ENCODE data around the gene CDH2.

- TF ChIP-seq EZH2 (IDR thresholded peaks at IDR 0.05; ENCODE audit: insufficient read depth, poor library complexity, severe bottlenecking) (no peak), EZH2phosphoT487 (IDR thresholded peaks at IDR 0.05; ENCODE audit: insufficient read depth, low read depth) (no peak)
These were observed 12.0 kb downstream of the CDH2 start for GRCh38 chr18:28164771-28165483.
